HG02642 (cell line): ENCODE results near the gene VCAN.
"Not testable (repeated sequence)": the region's sequence is repeated elsewhere in the genome, so short reads cannot be mapped to it uniquely, and the experiment has no call there.

Experiments
- ATAC-seq: cut with Tn5 transposase; IDR thresholded peaks from one replicate; pipeline ENCODE4 v1.9.1; 2021; ENCODE audit warnings: mild to moderate bottlenecking; ENCODE audit not compliant: unreplicated experiment, poor library complexity

Gene VCAN

GRCh38 chr5:83471405-83472212 is at the start of gene VCAN:
Gene VCAN (plus strand): TSS chr5:83471744. CDS start chr5:83483519, 11,775 bp downstream.
- ATAC-seq, result no peak

GRCh38 chr5:83422284-83422683 is 49.3 kb upstream of the VCAN start:
- ATAC-seq, result no peak

GRCh38 chr5:83426855-83427254 is 44.7 kb upstream of the VCAN start:
- peak; percentile 75 for ATAC-seq

GRCh38 chr5:83428126-83428525 is 43.4 kb upstream of the VCAN start:
- ATAC-seq, result no peak

- no peak for ATAC-seq
Measured at GRCh38 chr5:83428890-83429289, 42.7 kb upstream of the VCAN start.

- peak; percentile 76 for ATAC-seq
Measured at GRCh38 chr5:83430130-83431010, 41.2 kb upstream of the VCAN start.

GRCh38 chr5:83433891-83434290 is 37.7 kb upstream of the VCAN start:
- ATAC-seq, result no peak

- ATAC-seq, result no peak
Measured at GRCh38 chr5:83434946-83435345, 36.6 kb upstream of the VCAN start.

- no peak for ATAC-seq
Measured at GRCh38 chr5:83436276-83436675, 35.3 kb upstream of the VCAN start.

- not testable (repeated sequence) for ATAC-seq
Measured at GRCh38 chr5:83437697-83438096, 33.8 kb upstream of the VCAN start.

- ATAC-seq, result no peak
Measured at GRCh38 chr5:83440826-83441225, 30.7 kb upstream of the VCAN start.

GRCh38 chr5:83441747-83442146 is 29.8 kb upstream of the VCAN start:
- peak; percentile 88 for ATAC-seq

GRCh38 chr5:83443534-83443933 is 28.0 kb upstream of the VCAN start:
- no peak for ATAC-seq

GRCh38 chr5:83444445-83444844 is 27.1 kb upstream of the VCAN start:
- ATAC-seq, result no peak

- no peak for ATAC-seq
Measured at GRCh38 chr5:83446253-83446947, 25.1 kb upstream of the VCAN start.

- no peak for ATAC-seq
Measured at GRCh38 chr5:83447533-83447932, 24.0 kb upstream of the VCAN start.

- ATAC-seq, result no peak
Measured at GRCh38 chr5:83450183-83450966, 21.2 kb upstream of the VCAN start.

- ATAC-seq, result no peak
Measured at GRCh38 chr5:83450967-83451248, 20.6 kb upstream of the VCAN start.

GRCh38 chr5:83451955-83452354 is 19.6 kb upstream of the VCAN start:
- ATAC-seq, result no peak

GRCh38 chr5:83453937-83454336 is 17.6 kb upstream of the VCAN start:
- ATAC-seq, result no peak
